GM18870 (cell line): Measurements from ENCODE around the gene TDRD12.
"Not testable (repeated sequence)": the region's sequence is repeated elsewhere in the genome, so short reads cannot be mapped to it uniquely, and the experiment has no call there.

Source experiments
- ATAC-seq: cut with Tn5 transposase; IDR thresholded peaks from one replicate; pipeline ENCODE4 v1.9.1; 2021; ENCODE audit warnings: moderate library complexity; ENCODE audit not compliant: unreplicated experiment

TDRD12 gene

GRCh38 chr19:32862741-32863140, 143.2 kb downstream of the TDRD12 start:
- ATAC-seq: no peak

DNA sequence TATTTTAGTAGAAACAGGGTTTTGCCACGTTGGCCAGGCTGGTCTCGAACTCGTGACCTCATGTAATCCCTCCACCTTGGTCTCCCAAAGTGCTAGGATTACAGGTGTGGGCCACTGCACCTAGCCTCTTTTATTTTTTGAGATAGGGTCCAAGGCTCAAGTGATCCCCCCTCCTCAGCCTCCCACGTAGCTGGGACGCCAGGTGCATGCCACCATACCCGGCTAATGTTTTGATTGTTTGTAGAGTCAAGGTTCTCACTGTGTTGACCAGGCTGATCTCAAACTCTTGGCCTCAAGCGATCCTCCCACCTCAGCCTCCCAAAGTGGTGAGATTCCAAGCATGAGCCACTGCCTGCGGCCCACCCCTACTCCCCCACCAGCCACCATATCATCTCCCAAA, 143.7 kb downstream of the TDRD12 start:
- no peak for ATAC-seq

DNA sequence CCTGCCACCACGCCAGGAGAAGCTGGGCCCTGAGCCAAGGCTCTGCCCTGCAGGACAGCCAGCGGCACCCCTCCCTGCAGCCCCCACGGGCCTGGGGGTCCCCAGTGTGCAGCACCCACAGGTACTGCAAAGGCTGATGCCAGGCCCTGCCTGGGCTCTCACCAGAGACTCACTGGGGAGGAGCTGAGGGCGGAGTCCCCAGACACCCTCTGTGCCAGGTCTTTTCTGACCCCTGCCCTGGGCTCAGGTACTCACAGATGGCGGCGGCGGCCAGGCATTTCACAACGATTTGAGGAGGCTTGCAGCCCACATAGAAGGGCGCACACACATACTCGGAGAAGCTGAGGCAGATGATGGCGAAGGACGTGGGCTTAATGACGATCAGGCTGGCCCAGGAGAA, 144.3 kb downstream of the TDRD12 start:
- ATAC-seq: no peak

GRCh38 chr19:32864318-32865007, 144.9 kb downstream of the TDRD12 start:
- ATAC-seq: no peak

GRCh38 chr19:32865326-32865725, 145.8 kb downstream of the TDRD12 start:
- no peak for ATAC-seq

- no peak for ATAC-seq
These were observed 146.5 kb downstream of the TDRD12 start for GRCh38 chr19:32866061-32866460.

DNA sequence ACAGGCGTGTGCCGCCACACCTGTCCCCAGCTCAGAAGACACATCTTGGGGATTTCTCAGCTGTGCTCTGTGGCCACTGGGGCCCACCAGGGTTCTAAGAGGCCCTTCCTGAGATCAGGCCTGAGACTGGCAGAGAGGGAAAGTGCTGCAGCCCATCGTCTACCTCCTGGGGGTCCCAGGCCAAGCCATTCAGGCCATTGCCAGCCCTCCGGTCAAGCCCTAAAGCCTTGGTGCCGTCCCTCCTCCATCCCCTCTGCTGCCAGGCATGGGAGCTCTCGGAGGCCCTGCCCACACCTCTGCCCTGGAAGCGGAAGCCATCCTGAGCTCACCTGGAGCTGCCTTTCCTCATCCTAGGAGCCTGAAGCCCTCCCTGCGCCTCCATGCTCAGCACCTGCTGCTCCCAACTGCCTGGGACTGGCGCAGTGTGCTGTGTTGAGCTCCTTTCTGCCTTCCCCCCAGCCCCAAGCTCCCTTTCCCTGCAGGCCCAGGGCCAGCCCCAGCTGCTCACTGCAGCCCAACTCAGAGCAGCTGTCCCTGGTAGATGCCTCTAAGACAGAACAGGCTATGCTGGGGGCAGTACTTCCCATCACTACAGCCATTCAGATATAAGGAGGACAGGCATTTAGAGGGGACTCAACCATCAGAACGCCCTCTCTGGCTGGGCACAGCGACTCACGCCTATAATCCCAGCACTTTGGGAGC, 147.1 kb downstream of the TDRD12 start:
- no peak for ATAC-seq

DNA sequence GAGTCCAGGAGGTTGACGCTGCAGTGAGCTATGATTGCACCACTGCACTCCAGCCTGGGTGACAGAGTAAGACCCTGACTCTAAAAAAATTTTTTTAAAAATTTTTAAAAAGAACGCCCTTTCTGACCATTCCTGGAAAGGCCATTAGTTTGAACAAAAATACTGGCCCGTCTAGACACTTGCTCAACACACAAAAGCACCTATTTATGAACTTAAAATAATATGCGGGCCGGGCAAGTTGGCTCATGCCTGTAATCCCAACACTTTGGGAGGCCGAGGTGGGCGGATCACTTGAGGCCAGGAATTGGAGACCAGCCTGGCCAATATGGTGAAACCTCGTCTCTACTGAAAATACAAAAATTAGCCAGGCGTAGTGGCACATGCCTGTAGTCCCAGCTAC, 147.9 kb downstream of the TDRD12 start:
- ATAC-seq: not testable (repeated sequence)

- ATAC-seq: no peak
These were observed 148.8 kb downstream of the TDRD12 start for GRCh38 chr19:32868206-32868950.

- no peak for ATAC-seq
These were observed 149.9 kb downstream of the TDRD12 start, which contains the start of gene SLC7A9 for GRCh38 chr19:32869369-32869965. TSS of gene SLC7A9 (minus strand) at chr19:32869767. CDS start at chr19:32868534, 1,233 bp downstream.

DNA sequence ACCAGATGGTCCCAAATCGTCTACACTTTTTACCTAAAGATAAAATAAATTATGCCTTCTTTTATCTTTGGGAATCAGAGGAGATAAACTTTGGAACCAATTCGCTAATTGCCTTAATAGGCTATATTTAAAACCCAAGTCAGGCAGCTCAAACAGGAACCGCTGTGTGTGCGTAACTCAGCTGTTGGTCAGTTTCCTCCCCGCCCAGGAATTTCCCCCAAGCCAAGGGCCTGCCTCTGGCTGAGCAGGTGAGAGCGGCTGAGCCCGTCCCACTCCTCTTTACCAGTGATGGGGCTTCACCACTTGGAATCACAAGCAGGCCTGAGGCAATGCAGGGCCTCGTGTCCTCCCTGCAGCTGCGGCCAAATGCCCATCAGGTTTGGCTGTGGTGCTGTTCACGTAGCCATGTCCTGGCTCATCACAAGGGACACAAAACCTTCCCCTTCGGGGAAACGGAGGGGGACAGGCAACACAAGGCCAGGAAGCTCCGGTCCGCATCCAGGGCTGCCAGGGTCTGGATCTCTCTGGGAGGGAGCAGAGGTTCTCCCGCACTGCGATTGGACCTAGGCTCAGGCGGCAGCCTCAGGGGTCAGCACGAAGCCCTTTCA, 150.5 kb downstream of the TDRD12 start:
- ATAC-seq: no peak

DNA sequence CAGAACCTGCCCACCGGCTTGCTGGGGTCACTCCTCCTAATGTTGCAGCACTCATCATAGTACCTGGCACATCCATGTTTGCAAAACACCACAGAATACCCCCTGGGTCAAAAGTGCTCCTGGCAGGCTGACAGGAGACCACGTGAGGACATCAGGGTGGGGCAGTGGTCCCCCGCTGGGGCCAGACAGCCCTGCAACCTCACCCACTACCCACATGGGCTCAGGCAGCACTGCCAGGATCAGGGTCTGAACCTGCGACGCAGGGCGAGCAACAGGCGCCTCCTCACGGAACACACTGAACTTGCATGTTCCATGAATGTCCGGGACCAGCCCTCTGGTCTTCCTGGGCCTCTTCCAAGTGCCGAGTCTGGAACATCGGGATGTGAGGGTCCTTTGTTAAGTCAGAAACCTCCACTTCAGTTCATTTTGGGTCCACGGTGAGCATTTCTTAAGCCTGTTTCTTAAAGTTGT, 151.4 kb downstream of the TDRD12 start:
- no peak for ATAC-seq

- ATAC-seq: no peak
These were observed 152.8 kb downstream of the TDRD12 start for GRCh38 chr19:32872391-32872790.

- no peak for ATAC-seq
These were observed 153.8 kb downstream of the TDRD12 start for GRCh38 chr19:32873247-32873959.

DNA sequence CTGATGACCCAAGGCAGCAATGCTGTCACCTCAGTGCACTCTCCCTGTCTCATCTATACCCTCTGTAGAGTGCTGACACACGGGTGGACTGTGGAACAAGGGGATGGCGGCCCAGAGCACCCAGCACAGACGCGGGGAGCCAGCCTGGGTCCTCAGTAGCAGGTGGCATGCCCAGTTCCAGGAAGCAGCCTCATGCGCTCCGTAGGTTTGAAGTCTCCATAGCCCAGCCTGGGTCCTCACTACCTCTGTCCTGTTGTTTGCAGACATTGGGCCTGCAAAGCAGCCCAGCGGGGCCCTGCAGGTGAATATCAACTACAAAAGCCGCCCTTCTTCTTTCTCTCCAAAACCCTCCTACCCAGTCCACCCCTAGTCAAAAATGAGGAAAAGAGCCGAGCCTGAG, 155.0 kb downstream of the TDRD12 start:
- ATAC-seq: no peak

DNA sequence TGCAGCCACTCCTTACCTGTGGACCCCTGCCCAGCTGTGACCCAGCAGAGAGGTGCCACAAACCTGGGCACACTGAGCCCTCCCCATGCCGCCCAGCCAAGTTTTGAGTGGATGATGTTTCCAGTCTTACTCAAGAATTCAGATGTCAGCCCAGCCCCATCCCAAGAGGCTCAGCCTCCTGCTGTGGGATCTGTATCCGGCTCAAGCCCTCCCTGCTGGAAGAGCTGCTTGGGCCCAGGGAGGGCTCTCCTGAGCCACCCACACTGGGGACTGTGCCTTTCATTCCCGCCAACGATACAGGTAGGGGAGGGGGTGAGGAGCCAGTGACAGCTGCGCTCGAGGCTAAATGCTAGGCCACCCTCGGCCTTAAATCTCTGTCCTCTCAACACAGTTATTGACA, 155.9 kb downstream of the TDRD12 start:
- no peak for ATAC-seq

- no peak for ATAC-seq
These were observed 156.8 kb downstream of the TDRD12 start for GRCh38 chr19:32876236-32876918.

GRCh38 chr19:32876919-32877285, 157.3 kb downstream of the TDRD12 start:
- ATAC-seq: no peak
